AG20443 (cell line): Measurements from ENCODE around the gene SLC10A6.
"Not testable (repeated sequence)": the region's sequence is repeated elsewhere in the genome, so short reads cannot be mapped to it uniquely, and the experiment has no call there.

Experiments used
- DNase-seq: peaks from one replicate; pipeline ENCODE4 v3.0.0; 2012; ENCODE audit warnings: low spot score, mixed read lengths

Gene SLC10A6

DNA sequence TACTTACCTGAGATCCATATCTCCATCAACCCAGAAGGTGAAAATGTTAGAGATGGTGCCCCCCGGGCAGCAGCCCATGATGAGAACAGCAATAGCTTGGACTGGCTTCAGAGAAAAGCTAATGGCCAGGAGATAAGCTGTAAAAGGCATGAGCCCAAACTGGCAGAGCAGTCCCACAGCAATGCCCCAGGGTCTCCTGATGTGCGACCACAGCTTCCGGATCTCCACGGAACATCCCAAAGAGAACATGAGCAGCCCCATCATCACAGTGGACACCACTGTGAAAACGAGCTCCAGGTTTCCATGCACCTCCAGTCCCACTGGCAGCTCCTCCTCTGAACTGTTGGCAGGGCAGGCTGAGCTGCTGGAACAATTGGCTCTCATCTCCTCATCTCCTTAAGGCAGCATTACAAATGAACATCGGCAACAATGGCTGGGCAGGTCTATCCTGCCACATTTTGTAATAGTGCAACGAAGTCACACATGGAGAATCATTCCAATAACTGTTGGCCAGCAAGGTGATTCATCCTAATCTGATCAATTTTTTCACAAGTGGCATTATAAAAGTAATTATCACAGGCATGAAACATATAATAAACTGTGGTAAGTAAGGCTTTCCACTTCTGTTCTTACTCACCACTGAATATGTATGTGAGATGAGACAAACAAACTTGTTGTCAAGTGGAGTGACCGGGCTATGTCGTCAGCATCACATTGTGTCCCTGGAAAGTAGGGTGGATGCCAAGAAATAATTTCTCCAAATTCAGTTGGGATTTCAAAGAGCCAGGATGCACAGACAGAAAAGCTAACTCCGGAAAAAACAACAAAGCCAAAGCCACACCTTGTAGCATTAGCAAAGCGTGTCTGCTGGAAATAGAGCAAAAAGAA lies at the start of gene SLC10A6:
Gene SLC10A6, minus strand, starts transcription at position 653 of the 888 bp plus-strand sequence. Its CDS starts 269 bp downstream, at position 384.
- DNase-seq = peak; percentile 23

- DNase-seq = no peak
These were observed 49.4 kb upstream of the SLC10A6 start for GRCh38 chr4:86898562-86898961.

GRCh38 chr4:86896596-86896995 lies 47.4 kb upstream of the SLC10A6 start:
- DNase-seq = no peak

DNA sequence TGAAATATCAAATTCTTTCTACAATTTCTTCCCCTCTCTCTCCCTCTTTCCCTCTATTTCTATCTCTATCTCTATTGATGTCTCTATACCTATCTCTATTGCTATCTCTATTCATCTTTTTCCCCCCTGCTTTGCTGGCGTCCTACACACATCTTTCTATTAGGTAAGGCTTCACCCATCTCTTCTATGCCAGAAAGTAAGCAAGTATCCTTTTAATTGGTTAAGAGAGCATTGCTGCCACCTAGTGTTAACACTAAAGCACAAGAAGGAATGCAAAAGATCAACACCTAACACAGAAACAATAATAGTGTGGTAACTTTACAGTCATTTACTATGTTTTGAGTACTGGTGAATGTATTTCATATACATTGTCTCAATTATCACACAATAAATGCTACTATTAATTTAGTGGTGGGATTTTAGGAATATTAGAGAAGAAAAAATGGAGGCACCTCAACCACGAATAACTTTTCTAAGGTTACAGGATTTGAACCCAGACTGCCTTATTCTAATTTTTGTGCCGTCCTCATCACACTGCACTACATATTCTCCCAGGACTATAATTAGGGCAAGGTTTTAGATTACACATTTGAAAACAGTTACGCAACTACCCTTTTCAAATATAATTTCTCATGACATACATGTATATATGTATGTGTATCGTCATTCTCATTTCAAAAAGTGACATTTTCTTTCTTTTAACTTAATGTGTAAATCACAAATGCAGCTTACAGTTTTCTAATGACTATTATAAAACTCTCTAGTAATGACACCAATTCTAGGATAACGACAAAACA lies 46.7 kb upstream of the SLC10A6 start:
- peak; percentile 55 for DNase-seq

DNA sequence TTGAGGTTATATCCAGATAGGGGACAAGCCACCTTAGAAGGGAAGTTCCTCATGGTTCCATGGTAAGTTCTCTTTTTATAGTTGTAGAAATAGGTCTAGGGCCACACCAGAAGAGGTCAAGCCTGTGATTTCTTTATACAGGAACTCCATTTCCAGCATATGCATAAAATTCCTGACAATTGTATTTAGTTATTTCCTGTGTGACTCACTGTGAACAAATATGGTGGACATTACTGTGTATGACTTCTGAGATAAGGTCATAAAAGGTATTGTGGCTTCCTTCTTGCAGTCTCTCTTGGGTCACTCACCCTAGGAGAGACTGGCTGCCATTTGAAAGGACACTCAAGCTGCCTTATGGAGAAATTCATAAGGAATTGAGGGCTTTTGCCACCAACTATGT lies 45.3 kb upstream of the SLC10A6 start:
- DNase-seq = no peak

GRCh38 chr4:86893136-86893535 lies 44.0 kb upstream of the SLC10A6 start:
- no peak for DNase-seq

GRCh38 chr4:86892636-86892960 lies 43.4 kb upstream of the SLC10A6 start:
- DNase-seq = no peak

DNA sequence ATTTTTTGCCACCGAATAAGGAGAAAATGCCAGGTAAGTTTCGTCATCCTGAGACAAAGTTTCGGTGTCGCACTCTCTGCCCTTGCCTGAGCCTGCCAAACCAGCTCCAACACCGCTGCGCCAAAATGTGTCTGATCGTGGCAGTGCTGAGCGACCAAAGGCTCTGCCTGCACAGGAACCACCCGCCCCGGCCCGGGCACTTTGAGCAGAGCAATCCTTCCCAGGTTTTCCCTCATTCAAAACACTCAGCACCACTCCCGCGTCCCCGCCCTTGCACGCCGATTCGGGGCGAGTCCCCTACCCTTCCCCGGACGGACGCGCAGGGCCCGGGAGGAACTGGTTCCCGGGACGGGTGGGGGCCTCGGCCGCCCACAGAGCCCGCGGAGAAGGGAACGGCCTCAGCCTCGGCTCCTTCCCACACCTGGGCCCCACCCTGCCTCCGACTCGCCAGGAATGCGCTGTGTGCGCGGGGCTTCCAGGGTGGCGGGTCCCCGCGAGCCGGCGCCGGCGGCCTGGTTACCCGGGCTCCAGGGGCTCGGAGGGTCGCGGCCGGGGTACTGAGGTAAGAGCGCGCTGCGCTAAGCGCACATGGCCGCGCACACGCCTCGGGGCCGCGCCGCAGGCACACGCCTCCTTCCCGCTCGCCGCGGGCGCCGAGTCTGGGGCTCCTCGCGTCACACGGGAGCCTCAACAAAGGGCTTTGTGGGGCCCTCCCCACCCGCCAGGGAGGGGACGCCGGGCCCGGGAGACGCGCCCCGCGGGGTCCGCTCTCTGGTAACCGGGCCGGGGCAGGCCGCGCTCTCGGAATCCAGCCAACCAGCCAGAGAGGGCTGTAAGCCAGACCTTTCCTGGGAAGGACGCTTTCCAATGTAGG lies 42.8 kb upstream of the SLC10A6 start, which contains the start of gene C4orf36:
Gene C4orf36, minus strand, starts transcription at position 661 of the 874 bp plus-strand sequence. CDS start 902 bp downstream, outside the sequence.
- peak; percentile 72 for DNase-seq

- DNase-seq = no peak
These were observed 41.6 kb upstream of the SLC10A6 start for GRCh38 chr4:86890790-86891189.

GRCh38 chr4:86879641-86880040 lies 30.5 kb upstream of the SLC10A6 start:
- no peak for DNase-seq

DNA sequence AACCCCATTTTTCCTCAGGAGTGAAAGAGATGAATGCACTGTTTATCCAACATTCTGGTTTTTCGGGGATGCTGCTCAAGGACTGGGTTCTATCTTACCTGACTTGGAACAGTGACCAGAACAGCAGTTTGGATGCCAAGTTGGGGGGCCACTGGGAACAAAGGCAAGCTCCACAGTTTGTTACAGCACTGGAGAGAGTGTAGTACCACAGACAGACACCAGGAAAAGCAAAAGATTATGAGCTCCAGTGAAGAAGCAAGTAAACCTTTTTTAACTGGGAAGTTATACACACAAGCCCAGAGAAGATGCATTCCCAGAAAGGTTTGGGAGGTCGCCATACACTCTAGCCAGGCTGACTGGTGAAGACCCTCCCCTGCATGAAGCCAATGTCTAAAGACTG lies 29.5 kb upstream of the SLC10A6 start:
- no peak for DNase-seq

GRCh38 chr4:86876894-86877685 lies 27.9 kb upstream of the SLC10A6 start:
- peak; percentile 32 for DNase-seq

- not testable (repeated sequence) for DNase-seq
These were observed 26.3 kb upstream of the SLC10A6 start for GRCh38 chr4:86875436-86875835.

DNA sequence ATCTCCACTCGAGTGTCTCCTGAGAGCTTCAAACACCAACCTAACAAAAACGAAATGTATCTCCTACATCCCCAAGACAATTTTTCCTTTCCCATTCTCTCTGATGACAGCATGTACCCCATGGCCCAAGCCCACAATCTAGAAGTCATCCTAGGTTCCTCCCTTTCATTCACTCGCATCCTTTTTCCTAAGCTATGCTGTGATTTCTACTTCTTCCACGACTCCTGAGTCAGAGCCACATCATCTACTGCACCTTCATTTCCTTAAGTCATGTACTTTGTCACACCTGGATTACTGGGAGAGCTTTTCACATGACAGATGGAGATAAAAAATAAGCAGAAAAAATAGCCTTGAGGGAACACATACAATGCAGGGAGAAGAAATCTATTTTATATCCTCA lies 23.0 kb upstream of the SLC10A6 start:
- DNase-seq = no peak

DNA sequence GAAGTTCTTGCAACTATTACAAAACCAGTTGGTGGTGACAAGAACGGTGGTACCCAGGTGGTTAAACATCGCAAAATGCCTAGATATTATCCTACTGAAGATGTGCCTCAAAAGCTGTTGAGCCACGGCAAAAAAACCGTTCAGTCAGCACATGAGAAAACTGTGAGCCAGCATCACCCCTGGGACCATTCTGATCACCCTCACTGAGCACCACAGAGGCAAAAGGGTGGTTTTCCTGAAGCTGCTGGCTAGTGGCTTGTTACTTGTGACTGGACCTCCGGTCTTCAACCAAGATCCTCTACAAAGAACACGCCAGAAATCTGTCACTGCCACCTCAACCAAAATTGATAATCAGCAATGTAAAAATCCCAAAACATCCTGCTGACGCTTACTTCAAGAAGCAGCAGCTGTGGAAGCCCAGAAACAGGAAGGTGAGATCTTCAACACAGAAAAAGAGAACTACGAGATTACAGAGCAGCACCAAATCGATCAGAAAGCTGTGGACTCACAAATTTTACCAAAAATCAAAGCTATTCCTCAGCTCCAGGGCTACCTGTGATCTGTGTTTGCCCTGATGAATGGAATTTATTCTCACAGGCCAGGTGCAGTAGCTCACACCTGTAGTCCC lies 21.4 kb upstream of the SLC10A6 start:
- no peak for DNase-seq

DNA sequence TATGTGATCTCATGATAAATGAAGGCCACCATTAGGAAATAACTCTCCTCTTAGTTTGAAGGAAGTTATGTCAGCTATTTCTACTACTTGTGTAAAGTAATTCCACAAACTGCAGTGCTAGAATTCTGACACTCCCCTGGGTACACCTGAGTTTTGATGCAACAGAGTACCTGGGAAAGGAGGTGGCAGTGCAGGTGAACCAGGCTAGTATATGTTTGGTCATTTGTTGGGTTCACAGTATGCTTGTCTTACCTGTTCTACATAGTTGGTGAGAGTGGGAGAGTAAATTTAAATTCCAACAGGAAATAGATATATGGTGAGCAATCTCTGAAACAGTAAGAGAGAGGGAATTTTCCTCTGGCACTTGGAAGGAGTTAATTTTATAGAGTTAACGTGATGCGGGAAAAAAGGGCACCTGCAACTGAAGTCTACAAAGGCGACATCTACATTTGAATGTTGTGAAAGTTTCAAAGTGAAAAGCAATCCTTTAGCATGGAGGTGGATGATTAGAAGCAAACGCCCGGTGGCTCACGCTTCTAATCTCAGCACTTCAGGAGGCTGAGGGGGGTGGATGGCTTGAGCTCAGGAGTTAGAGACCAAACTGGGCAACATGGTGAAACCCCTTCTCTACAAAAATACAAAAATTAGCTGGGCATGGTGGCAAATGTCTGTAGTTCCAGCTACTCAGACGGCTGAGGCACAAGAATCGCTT lies 8.3 kb upstream of the SLC10A6 start:
- no peak for DNase-seq

DNA sequence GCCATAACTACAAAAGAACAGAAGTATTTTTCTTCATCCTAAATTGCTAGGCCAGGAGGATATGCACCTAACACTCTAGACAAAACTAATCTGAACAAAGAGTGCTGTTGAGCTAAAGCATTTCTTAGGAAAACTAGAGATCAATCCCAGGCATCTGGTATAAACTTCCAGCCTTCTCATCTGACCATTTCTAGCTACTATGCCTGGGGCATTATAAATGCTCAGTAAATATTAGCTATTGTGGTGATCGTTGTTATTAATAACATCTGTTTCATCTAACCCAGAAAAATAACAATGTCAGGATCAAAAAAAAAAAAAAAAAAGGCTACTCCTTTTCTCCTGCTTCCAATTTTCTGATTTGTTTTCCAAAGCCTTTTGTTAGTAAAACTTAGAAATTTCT lies 7.7 kb upstream of the SLC10A6 start:
- no peak for DNase-seq

DNA sequence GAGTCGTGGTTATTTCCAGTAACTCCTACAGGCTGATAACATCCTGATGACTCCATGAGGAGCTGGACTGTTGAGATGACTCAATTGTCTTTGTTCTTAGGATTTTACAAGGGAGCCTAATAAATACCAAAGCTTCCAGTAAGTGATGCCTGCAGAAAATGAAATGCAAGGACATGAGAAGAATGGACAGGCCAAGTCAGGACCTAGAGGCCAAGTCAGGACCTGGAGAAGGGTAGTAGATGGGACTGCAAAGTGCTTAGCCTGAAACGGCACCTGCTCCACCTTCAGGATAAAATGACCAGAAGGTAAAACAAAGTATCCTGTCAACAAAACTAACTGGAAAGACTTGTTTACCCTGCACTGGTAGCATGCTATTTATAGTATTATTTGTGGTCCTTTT lies 6.4 kb upstream of the SLC10A6 start:
- DNase-seq = peak; percentile 66

- DNase-seq = no peak
These were observed 4.0 kb upstream of the SLC10A6 start for GRCh38 chr4:86853209-86853608.

- peak; percentile 19 for DNase-seq
These were observed 1.0 kb downstream of the SLC10A6 start for GRCh38 chr4:86848136-86848535.
